IMR-90 (cell line): ENCODE data around the gene SRPK3. TPM values are rescaled to one million over a fixed set of nuclear protein-coding genes. Genes with fewer than 3 reads are reported as not detected.

Experiments
- ATAC-seq: fragments of 200-7000 bp; cut with Tn5 transposase; 2 replicates; pipeline ENCODE4 v1.9.1; 2020; ENCODE audit warnings: low read depth, mild to moderate bottlenecking, moderate library complexity
- BruUV-seq: library from RNA; stranded (reverse); fragments of 400-500 nt; replicated peaks from 2 replicates; lab custom pipeline; 2021; lab: Mats Ljungman, UMichigan
- CTCF ChIA-PET: fragments of 300-600 bp; formaldehyde crosslinking; extraction: SDS; loops from one replicate; lab custom pipeline; 2021; ENCODE audit warnings: antibody characterized with exemption; lab: Yijun Ruan, JAX
- POLR2A ChIA-PET: fragments of 300-600 bp; sonication (Branson Sonifier 250); formaldehyde crosslinking; loops from one replicate; lab custom pipeline; 2022; ENCODE audit warnings: antibody characterized with exemption; ENCODE audit not compliant: unreplicated experiment; lab: Charles Lee
- DNase-seq: peaks from one replicate; pipeline ENCODE4 v3.0.0; 2013
- H2AFZ ChIP-seq: replicated peaks from 2 replicates; pipeline ENCODE3; 2013; ENCODE audit warnings: low read length, mild to moderate bottlenecking; ENCODE audit not compliant: poor library complexity
- H2AK5ac ChIP-seq: 2 replicates; pipeline ENCODE4 v1.6.1; 2013; ENCODE audit warnings: low read depth, low read length, inconsistent platforms
- H2AK9ac ChIP-seq: replicated peaks from 2 replicates; pipeline ENCODE3; 2013; ENCODE audit warnings: mild to moderate bottlenecking, low read depth, low read length, moderate library complexity; ENCODE audit not compliant: poor library complexity
- H2BK120ac ChIP-seq: 2 replicates; pipeline ENCODE4 v1.6.1; 2013; ENCODE audit warnings: low read depth, low read length, inconsistent platforms
- H2BK15ac ChIP-seq: 3 replicates; pipeline ENCODE4 v1.6.1; 2013; ENCODE audit warnings: low read depth, low read length, inconsistent platforms
- H2BK20ac ChIP-seq: 2 replicates; pipeline ENCODE4 v1.6.1; 2013; ENCODE audit warnings: low read depth, mild to moderate bottlenecking, inconsistent platforms, low read length, moderate library complexity
- H2BK5ac ChIP-seq: 2 replicates; pipeline ENCODE4 v1.6.1; 2013; ENCODE audit warnings: mild to moderate bottlenecking, low read depth, low read length, inconsistent platforms; ENCODE audit not compliant: poor library complexity, severe bottlenecking
- H3K14ac ChIP-seq: replicated peaks from 2 replicates; pipeline ENCODE4 v1.6.1; 2013; ENCODE audit warnings: low read depth, low read length, inconsistent platforms
- H3K18ac ChIP-seq: 2 replicates; pipeline ENCODE4 v1.6.1; 2013; ENCODE audit warnings: low read depth, low read length, control low read depth
- H3K23ac ChIP-seq: 2 replicates; pipeline ENCODE4 v1.6.1; 2013; ENCODE audit warnings: low read depth, low read length, inconsistent platforms
- H3K27ac ChIP-seq: 2 replicates; pipeline ENCODE4 v1.5.1; 2013; ENCODE audit warnings: mild to moderate bottlenecking, control low read depth, low read length; ENCODE audit not compliant: insufficient read depth
- H3K27me3 ChIP-seq: 2 replicates; pipeline ENCODE4 v1.6.1; 2013; ENCODE audit warnings: low read length; ENCODE audit not compliant: control insufficient read depth, insufficient read depth
- H3K36me3 ChIP-seq: 2 replicates; pipeline ENCODE4 v1.6.1; 2013; ENCODE audit warnings: low read length, mixed read lengths; ENCODE audit not compliant: control insufficient read depth, insufficient read depth
- H3K4ac ChIP-seq: 2 replicates; pipeline ENCODE4 v1.6.1; 2013; ENCODE audit warnings: low read depth, low read length, inconsistent platforms
- H3K4me1 ChIP-seq: 2 replicates; pipeline ENCODE4 v1.6.1; 2013; ENCODE audit warnings: low read length, mixed read lengths; ENCODE audit not compliant: control insufficient read depth, insufficient read depth
- H3K4me2 ChIP-seq: 2 replicates; pipeline ENCODE4 v1.6.1; 2013; ENCODE audit warnings: low read depth, mild to moderate bottlenecking, control low read depth, low read length, moderate library complexity
- H3K4me3 ChIP-seq: 2 replicates; pipeline ENCODE4 v1.5.1; 2013; ENCODE audit warnings: low read depth, mild to moderate bottlenecking, control low read depth, low read length, moderate library complexity; ENCODE audit not compliant: insufficient read depth
- H3K56ac ChIP-seq: 2 replicates; pipeline ENCODE4 v1.6.1; 2013; ENCODE audit warnings: low read length, inconsistent platforms; ENCODE audit not compliant: insufficient read depth; ENCODE audit errors: extremely low read depth
- H3K79me1 ChIP-seq, 2 experiments: 2 replicates each; pipeline ENCODE4 v1.6.1; 2013; ENCODE audit warnings: low read length in 2 of 2, inconsistent platforms in 1 of 2, low read depth in 1 of 2
- H3K9ac ChIP-seq: 2 replicates; pipeline ENCODE4 v1.6.1; 2013; ENCODE audit warnings: low read depth, low read length, control low read depth
- H3K9me1 ChIP-seq: 2 replicates; pipeline ENCODE4 v1.6.1; 2013; ENCODE audit warnings: low read length, inconsistent platforms; ENCODE audit not compliant: insufficient read depth
- H3K9me3 ChIP-seq: 2 replicates; pipeline ENCODE4 v1.6.1; 2013; ENCODE audit warnings: low read length; ENCODE audit not compliant: control insufficient read depth, insufficient read depth
- H4K20me1 ChIP-seq: 2 replicates; pipeline ENCODE4 v1.6.1; 2013; ENCODE audit warnings: low read length, inconsistent platforms; ENCODE audit not compliant: insufficient read depth
- H4K5ac ChIP-seq: 2 replicates; pipeline ENCODE4 v1.6.1; 2013; ENCODE audit warnings: mild to moderate bottlenecking, low read depth, low read length, control low read depth
- H4K8ac ChIP-seq, 2 experiments: 2 replicates each; pipeline ENCODE4 v1.6.1; 2013; ENCODE audit warnings: low read depth in 2 of 2, low read length in 2 of 2, control low read depth in 1 of 2, inconsistent platforms in 1 of 2
- H4K91ac ChIP-seq: 2 replicates; pipeline ENCODE4 v1.6.1; 2013; ENCODE audit warnings: low read depth, low read length, inconsistent platforms; ENCODE audit not compliant: insufficient read depth
- CTCF ChIP-seq: conservative IDR thresholded peaks from 2 replicates; pipeline ENCODE4 v1.5.1; 2012; ENCODE audit warnings: mild to moderate bottlenecking, low read depth, low read length, improper control_type of control experiment
- MXI1 ChIP-seq: IDR thresholded peaks from 2 replicates; pipeline ENCODE4 v1.6.1; 2012; ENCODE audit warnings: low read depth, mild to moderate bottlenecking, low read length, moderate library complexity, borderline replicate concordance
- USF2 ChIP-seq: fragments of 150-350 bp; IDR thresholded peaks from 2 replicates; pipeline ENCODE4 v1.6.1; 2017; ENCODE audit warnings: mild to moderate bottlenecking, antibody characterized with exemption, low read length, low read depth
- WGBS, 2 experiments: methylation state at CpG; one replicate each; pipeline versions ENCODE4 v1.1.5 to v1.1.7; 2013; ENCODE audit warnings: missing lambda C conversion rate in 2 of 2; ENCODE audit not compliant: insufficient read length in 1 of 2; ENCODE audit errors: extremely low coverage in 2 of 2; 5-methylcytosine and 5-hydroxymethylcytosine counted together
- dilution Hi-C: fragments of 300-500 bp; cut with HindIII; formaldehyde crosslinking; loops from one replicate; pipeline ENCODE4 v1.14.3; 2018; ENCODE audit warnings: low sequenced_read_pairs; ENCODE audit not compliant: unreplicated experiment
- in situ Hi-C: fragments of 300-500 bp; cut with MboI; formaldehyde crosslinking; loops from 3 replicates; pipeline ENCODE4 v1.14.3; 2019; ENCODE audit warnings: low sequenced_read_pairs, inconsistent platforms, mixed read lengths
- intact Hi-C: fragments of 100-400 bp; cut with micrococcal nuclease; formaldehyde crosslinking; loops from 2 replicates; pipeline ENCODE4 v1.10.0; 2022
- polyA plus RNA-seq, 3 experiments: library from polyadenylated mRNA; depleted of rRNA; stranded (reverse); fragments of >200 nt; gene quantifications; 2 replicates each; pipeline ENCODE4 v1.2.3, GENCODE V29; 2012; ENCODE audit warnings: low replicate concordance in 1 of 3
- total RNA-seq: library from RNA; depleted of rRNA; stranded (reverse); fragments of >200 nt; gene quantifications from 2 replicates; pipeline ENCODE4 v1.2.3, GENCODE V29; 2012

Gene SRPK3
- total and polyA plus RNA-seq, 2 of the 4 experiments (the other 2 are of a cell fraction), result 0.36 to 0.70 TPM

GRCh38 chrX:153772316-153773217, 8.3 kb upstream of the SRPK3 start:
- H3K9me1 ChIP-seq, result no peaks in the 10 kb centered on the region
- 77% methylated on average over 9 of the region's 21 CpGs; no CpG with 5 or more reads in 1 of the 2 experiments for WGBS, 2 experiments
- no peaks in the 10 kb centered on the region for H3K79me1 ChIP-seq
- no peak overlapping the region for H2BK15ac ChIP-seq
- no peaks in the 10 kb centered on the region for H3K4me1 ChIP-seq
- H4K20me1 ChIP-seq, result no peaks in the 10 kb centered on the region
- no peak overlapping the region for H3K27ac ChIP-seq
- no peak overlapping the region for H3K4me3 ChIP-seq
- in situ Hi-C loops, result no loop called here
- intact Hi-C loops, result no loop called here
- peaks cover 2% of the 10 kb centered on the region; the same call in 1 of the 2 replicates for H3K36me3 ChIP-seq
- ChIA-PET POLR2A (no interaction called here), CTCF (no interaction called here)
- no peak overlapping the region for H3K23ac ChIP-seq
- no peak overlapping the region for H2BK5ac ChIP-seq
- no peak overlapping the region for H3K4me2 ChIP-seq
- no peak overlapping the region for H3K18ac ChIP-seq
- no peak overlapping the region for H3K14ac ChIP-seq
- H4K91ac ChIP-seq, result no peak overlapping the region
- no peaks in the 10 kb centered on the region; the same call in 1 of the 2 replicates for H3K9me3 ChIP-seq
- BruUV-seq, result no TSS peak
- H2BK120ac ChIP-seq, result no peak overlapping the region
- H2AFZ ChIP-seq, result no peak overlapping the region
- no peak overlapping the region for H3K9ac ChIP-seq
- H3K56ac ChIP-seq, result no peak overlapping the region
- dilution Hi-C loops, result no loop called here
- H2BK20ac ChIP-seq, result no peak overlapping the region
- no peak overlapping the region for H3K4ac ChIP-seq
- TF ChIP-seq USF2, result no peak
- TF ChIP-seq MXI1, result no peak
- TF ChIP-seq CTCF, result no peak
- no peak overlapping the region for H2AK9ac ChIP-seq
- H2AK5ac ChIP-seq, result no peak overlapping the region
- H4K8ac ChIP-seq, result no peak overlapping the region
- no peaks in the 10 kb centered on the region for H3K27me3 ChIP-seq
- DNase-seq, result no peak
- ATAC-seq, result no peak
- H4K5ac ChIP-seq, result no peak overlapping the region
